GM19328 (cell line): ENCODE results near the gene INSYN2A.

Experiments
- ATAC-seq: cut with Tn5 transposase; IDR thresholded peaks from one replicate; pipeline ENCODE4 v1.9.1; 2021; ENCODE audit warnings: mild to moderate bottlenecking, moderate library complexity; ENCODE audit not compliant: unreplicated experiment

The INSYN2A gene

GRCh38 chr10:127154831-127155620, 41.4 kb downstream of the INSYN2A start:
- no peak for ATAC-seq

- no peak for ATAC-seq
Observed at GRCh38 chr10:127153181-127153580, 43.2 kb downstream of the INSYN2A start.

- no peak for ATAC-seq
Observed at GRCh38 chr10:127151981-127152699, 44.3 kb downstream of the INSYN2A start.

GRCh38 chr10:127151541-127151940, 44.9 kb downstream of the INSYN2A start:
- no peak for ATAC-seq

- ATAC-seq: no peak
Observed at GRCh38 chr10:127150136-127150535, 46.3 kb downstream of the INSYN2A start.

- ATAC-seq: no peak
Observed at GRCh38 chr10:127149501-127150081, 46.8 kb downstream of the INSYN2A start.

GRCh38 chr10:127148933-127149220, 47.5 kb downstream of the INSYN2A start:
- no peak for ATAC-seq

GRCh38 chr10:127148066-127148932, 48.1 kb downstream of the INSYN2A start:
- no peak for ATAC-seq

- no peak for ATAC-seq
Observed at GRCh38 chr10:127146661-127147060, 49.7 kb downstream of the INSYN2A start.
